ENCODE data around the gene VAV2.

GRCh38 chr9:133852431-133852830 lies 139.7 kb downstream of the VAV2 start:
- TF ChIP-seq CTCF (IDR thresholded peaks at IDR 0.05) (no peak), POLR2AphosphoS5 (IDR thresholded peaks at IDR 0.05) (no peak)

Measured in esophagus muscularis mucosa (tissue), 3 donors.